ENCODE data around the gene ATN1. TPM values are rescaled to one million over a fixed set of nuclear protein-coding genes. Genes with fewer than 3 reads are reported as not detected.

ATN1 gene
- total RNA-seq, 4 donors from 2014 or later, result 41.3 to 136 (median 71.6) TPM

DNA sequence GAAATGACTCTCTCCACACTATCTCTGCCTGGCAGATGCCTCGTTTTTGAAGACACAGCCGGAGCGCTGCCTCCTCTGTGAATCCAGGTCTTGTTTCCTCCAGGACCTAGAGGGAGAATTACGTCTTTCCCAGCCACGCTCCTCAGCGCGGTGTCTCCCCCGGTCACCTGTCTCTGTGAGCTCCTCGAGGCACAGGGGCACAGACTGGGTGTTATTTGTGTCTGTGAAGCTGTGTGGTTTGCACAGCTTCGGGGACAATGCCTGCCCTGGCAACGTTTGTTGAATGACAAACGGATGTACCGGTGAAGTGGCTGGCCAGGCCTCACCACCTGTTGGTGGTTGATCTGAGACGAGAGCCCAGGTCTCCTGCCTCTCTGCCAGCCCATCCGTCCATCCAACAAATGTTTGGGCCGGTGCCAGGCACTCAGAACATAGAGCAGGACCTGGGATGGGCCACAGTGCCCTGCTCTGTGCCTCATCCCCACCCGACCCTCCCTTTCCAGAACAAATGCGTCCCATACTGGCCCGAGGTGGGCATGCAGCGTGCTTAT, 29.5 kb downstream of the ATN1 start:
- TF ChIP-seq, protein P1, sequence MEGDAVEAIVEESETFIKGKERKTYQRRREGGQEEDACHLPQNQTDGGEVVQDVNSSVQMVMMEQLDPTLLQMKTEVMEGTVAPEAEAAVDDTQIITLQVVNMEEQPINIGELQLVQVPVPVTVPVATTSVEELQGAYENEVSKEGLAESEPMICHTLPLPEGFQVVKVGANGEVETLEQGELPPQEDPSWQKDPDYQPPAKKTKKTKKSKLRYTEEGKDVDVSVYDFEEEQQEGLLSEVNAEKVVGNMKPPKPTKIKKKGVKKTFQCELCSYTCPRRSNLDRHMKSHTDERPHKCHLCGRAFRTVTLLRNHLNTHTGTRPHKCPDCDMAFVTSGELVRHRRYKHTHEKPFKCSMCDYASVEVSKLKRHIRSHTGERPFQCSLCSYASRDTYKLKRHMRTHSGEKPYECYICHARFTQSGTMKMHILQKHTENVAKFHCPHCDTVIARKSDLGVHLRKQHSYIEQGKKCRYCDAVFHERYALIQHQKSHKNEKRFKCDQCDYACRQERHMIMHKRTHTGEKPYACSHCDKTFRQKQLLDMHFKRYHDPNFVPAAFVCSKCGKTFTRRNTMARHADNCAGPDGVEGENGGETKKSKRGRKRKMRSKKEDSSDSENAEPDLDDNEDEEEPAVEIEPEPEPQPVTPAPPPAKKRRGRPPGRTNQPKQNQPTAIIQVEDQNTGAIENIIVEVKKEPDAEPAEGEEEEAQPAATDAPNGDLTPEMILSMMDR (IDR thresholded peaks at IDR 0.05; ENCODE audit: low read depth), result no peak

DNA sequence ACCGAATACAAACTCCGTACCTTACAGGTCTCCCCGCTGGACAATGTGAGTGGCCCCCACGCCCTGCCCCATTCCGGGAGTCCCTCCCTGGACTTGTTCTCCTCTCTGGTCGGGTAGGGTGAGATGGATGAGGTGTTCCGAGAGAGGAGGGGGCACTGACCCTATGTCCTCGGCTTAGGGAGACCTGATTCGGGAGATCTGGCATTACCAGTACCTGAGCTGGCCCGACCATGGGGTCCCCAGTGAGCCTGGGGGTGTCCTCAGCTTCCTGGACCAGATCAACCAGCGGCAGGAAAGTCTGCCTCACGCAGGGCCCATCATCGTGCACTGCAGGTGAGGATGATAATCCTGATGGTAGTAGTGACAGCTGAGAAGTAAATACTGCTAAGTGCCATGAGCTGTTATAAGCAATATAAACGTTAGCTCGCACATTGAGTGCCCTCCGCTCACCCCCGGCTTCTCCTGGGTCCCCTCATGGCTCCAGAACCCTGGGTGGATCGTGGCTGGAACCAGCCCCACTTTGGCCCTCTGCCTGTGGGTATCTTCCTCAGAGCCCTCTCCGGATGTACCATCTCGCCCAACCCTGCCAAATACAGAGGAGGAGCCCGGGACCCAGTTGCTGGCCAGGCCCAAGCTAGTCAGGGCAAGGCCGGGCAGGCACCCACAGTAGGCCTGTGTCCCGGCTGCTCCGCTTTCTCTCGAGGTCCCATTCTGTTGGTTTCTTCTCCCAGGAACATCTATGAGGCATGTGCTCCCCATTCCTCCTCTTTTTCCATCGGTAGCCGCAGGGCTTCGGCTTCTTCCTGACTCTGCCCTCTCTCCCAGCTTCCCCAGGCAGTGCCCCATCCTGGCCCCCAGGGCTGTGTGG, 30.2 kb downstream of the ATN1 start:
- TF ChIP-seq, protein P1 (IDR thresholded peaks at IDR 0.05; ENCODE audit: low read depth), result no peak

DNA sequence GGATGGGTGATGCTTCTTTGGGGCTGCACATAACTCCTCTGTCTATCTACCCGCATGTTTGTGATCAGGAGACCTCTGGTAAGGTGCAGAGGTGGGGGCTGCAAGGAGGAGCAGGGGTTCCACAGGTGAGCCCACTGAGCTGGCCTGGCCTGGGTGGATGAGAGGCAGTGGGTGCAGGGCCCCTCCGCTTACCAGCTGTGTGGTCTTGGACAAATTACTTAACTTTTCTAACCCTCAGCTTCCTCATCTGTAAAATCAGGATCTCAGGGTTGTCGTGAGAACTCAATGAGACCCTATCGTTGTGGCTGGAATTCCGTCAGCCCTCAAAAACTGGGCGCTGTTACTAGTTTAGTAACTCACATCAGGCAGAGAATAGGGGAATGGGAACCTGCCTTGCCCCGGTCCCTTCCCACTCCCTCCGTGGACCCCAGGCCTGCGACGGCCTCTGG, 30.9 kb downstream of the ATN1 start:
- TF ChIP-seq, protein P1 (IDR thresholded peaks at IDR 0.05; ENCODE audit: low read depth), result no peak

DNA sequence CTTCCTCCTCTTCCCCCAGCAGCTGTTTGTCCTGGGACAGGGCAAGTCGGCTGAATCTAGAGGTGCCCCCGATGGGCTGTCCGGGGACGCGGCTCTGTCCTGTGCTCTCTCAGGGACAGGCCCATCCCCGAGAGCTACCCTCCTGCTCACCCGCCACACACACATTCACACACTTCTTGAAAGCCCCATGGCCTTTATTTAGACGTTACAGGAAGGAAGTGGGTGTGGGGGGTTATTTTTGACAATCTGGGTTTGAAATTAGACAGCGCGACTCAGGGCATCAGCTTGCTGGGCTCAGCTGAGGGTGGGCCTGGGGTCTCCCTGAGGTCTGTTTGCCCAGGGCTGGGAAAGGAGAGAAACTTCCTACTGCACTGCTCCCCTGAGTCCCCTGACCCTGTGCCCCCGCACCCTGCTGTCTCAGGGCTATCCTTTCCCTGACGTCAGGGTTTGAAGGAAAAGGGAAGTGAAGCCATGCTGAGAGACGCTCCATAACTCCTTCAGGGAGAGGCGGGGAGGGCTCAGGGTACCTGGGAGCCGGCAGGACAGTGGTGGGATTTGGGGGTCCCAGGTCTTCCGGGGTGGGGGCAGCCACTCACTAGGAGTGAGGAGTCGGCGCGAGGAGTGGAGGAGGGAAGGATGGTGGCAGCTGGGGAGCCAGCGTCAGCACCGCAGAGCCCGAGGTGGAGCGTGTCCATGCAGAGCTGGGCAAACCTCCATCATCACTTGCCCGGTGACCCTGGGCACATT, 31.5 kb downstream of the ATN1 start:
- TF ChIP-seq, protein P1 (IDR thresholded peaks at IDR 0.05; ENCODE audit: low read depth), result no peak

DNA sequence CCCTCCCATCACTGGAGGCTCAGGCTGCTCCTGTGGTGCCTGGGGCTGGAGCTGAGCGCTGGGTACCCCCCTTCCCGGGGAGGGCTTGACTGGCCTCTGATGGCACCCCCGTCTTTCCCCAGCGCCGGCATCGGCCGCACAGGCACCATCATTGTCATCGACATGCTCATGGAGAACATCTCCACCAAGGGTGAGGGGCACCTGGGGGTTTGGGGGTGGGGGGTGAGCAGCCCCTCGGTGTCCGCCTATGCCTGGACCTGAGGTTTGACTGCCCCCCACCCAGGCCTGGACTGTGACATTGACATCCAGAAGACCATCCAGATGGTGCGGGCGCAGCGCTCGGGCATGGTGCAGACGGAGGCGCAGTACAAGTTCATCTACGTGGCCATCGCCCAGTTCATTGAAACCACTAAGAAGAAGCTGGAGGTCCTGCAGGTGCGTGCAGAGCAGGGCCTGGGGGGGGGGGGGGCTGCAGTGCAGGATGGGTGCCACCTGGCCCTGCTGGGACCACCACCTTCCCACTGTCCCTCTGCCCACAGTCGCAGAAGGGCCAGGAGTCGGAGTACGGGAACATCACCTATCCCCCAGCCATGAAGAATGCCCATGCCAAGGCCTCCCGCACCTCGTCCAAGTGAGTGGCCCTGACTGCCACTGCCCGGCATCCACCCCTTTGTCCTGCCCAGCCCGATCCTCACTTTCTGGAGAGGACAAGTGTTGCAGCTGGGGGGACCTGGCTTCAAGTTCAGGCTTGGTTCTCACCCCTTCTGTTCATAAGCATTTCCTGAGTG, 32.2 kb downstream of the ATN1 start:
- TF ChIP-seq, protein P1 (IDR thresholded peaks at IDR 0.05; ENCODE audit: low read depth), result no peak

DNA sequence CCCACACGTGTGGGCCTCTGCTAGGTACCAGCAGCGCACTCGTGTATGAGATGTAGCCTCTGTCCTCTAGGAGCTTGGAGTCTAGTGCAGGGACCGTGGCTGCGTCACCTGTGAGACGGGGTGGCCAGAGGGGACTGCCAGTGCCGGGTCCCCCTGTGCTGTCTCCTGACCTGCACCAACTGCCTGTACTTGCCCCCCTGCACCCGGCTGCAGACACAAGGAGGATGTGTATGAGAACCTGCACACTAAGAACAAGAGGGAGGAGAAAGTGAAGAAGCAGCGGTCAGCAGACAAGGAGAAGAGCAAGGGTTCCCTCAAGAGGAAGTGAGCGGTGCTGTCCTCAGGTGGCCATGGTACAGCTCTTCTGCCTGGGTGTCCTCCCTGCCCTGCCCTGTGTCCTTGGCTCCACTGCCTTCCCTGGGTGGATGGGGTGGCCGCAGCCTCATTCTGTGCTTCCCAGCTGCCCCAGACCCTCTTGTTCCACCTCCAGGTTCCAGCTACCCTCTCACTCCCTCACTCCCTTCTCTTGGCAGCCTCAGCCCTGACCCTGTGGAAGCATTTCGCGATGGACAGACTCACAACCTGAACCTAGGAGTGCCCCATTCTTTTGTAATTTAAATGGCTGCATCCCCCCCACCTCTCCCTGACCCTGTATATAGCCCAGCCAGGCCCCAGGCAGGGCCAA, 33.0 kb downstream of the ATN1 start:
- TF ChIP-seq, protein P1 (IDR thresholded peaks at IDR 0.05; ENCODE audit: low read depth), result no peak

Measured in subcutaneous adipose tissue (tissue), 4 donors.